Heart left ventricle (tissue), 16 donors: ENCODE data around the gene ZNF362. TPM values are rescaled to one million over a fixed set of nuclear protein-coding genes. Genes with fewer than 3 reads are reported as not detected.

Source experiments
- ATAC-seq, 4 donors: fragments of 200-7000 bp; cut with Tn5 transposase; one replicate each; pipeline ENCODE4 v1.9.1; 2020 to 2022; ENCODE audit warnings: moderate library complexity in 4 of 4, mild to moderate bottlenecking in 3 of 4, moderate number of reproducible peaks in 1 of 4
- DNase-seq, 5 donors: peaks; one replicate each; pipeline ENCODE4 v3.0.0-alpha.2; 2020
- H3K27ac ChIP-seq, 12 donors: fragments of 200-600 bp; sonication (generic) in 4 of 12; one replicate each; pipeline versions ENCODE4 v1.5.0 to v1.8.0; 2016 to 2022; ENCODE audit warnings: mild to moderate bottlenecking in 2 of 12
- H3K27me3 ChIP-seq, 9 donors: fragments of 200-600 bp; sonication (generic) in 2 of 9; one replicate each; pipeline versions ENCODE4 v1.5.1 to v1.8.0; 2016 to 2022; ENCODE audit warnings: mild to moderate bottlenecking in 3 of 9
- H3K36me3 ChIP-seq, 9 donors: fragments of 200-600 bp; sonication (generic) in 2 of 9; one replicate each; pipeline versions ENCODE4 v1.5.0 to v1.8.0; 2018 to 2022; ENCODE audit warnings: mild to moderate bottlenecking in 2 of 9
- H3K4me1 ChIP-seq, 12 donors: fragments of 200-600 bp; sonication (generic) in 4 of 12; one replicate each; pipeline versions ENCODE4 v1.5.0 to v1.8.0; 2016 to 2022; ENCODE audit warnings: mild to moderate bottlenecking in 3 of 12
- H3K4me3 ChIP-seq, 12 donors: fragments of 200-600 bp; sonication (generic) in 4 of 12; one replicate each; pipeline versions ENCODE4 v1.5.0 to v1.8.0; 2017 to 2022; ENCODE audit warnings: mild to moderate bottlenecking in 9 of 12, moderate library complexity in 4 of 12
- H3K9me3 ChIP-seq, 12 donors: fragments of 200-600 bp; sonication (generic) in 4 of 12; one replicate each; pipeline versions ENCODE4 v1.5.0 to v1.8.0; 2016 to 2022; ENCODE audit warnings: mild to moderate bottlenecking in 1 of 12
- CTCF ChIP-seq, 12 donors: fragments of 200-600 bp; sonication (generic) in 4 of 12; IDR thresholded peaks; one replicate each; pipeline versions ENCODE4 v1.5.0 to v1.8.0; 2018 to 2022; ENCODE audit warnings: antibody characterized with exemption in 12 of 12, mild to moderate bottlenecking in 5 of 12
- POLR2A ChIP-seq, 2 donors: fragments of 450-650 bp; IDR thresholded peaks; one replicate each; pipeline ENCODE4 v1.6.1; 2017; ENCODE audit warnings: antibody characterized with exemption in 2 of 2, mild to moderate bottlenecking in 2 of 2, moderate library complexity in 2 of 2
- WGBS, 4 donors: extraction: QIAGEN DNeasy Blood & Tissue Kit in 2 of 4; methylation state at CpG; one replicate each; pipeline versions ENCODE4 v1.1.5 to v1.1.7; 2013 to 2018; 5-methylcytosine and 5-hydroxymethylcytosine counted together
- intact Hi-C, 10 donors: fragments of 100-400 bp; cut with DNase I; formaldehyde crosslinking; loops; one replicate each; pipeline versions ENCODE4 v1.11.1 to v1.14.2; 2022
- polyA plus RNA-seq, 2 donors: library from polyadenylated mRNA; stranded (reverse); fragments of 200-250 nt; gene quantifications; one replicate each; pipeline ENCODE4 v1.2.3, GENCODE V29; 2013
- total RNA-seq, 9 donors: library from RNA; depleted of rRNA in 2 of 9; stranded (reverse); fragments of >200 nt in 2 of 9; fragmentation: NEBNext Ultra II Directional in 3 of 9; extraction: Animal tissue kit (Norgen Biotek cat#: 25700) in 3 of 9; gene quantifications; one replicate each; pipeline versions ENCODE4 v1.1.0 to v1.2.4, GENCODE V29; 2016 to 2023
- donor health status: ischemic (EF 13 %, LVEDD 7.1; RV severe dilation, severe dysfunction).
- donor health status: healthy with polysubstance abuse.
- donor health status: DM: no; HTN: yes; CAD: no.
- donor health status: DM: no; HTN: no; CAD: no.
- donor health status: ischemic (EF 25% LVEDD 6.9; RV normal size, moderate dysfunction).
- donor health status: ischemic (EF 25% LVEDD 5.7; RV mildly dilated, moderate dysfunction).
- donor health status: healthy.
- donor health status: DM: yes; HTN: yes; CAD: no.
- donor health status: ischemic (EF 35%, LVEDD 5.7; RV mildly dilated, moderate dysfunction).
- donor health status: nonischemic (EF 11% LVEDD 7.7; RV severe dilation, severe dysfunction).
- donor health status: DM: yes; HTN: yes; CAD: no.
- donor health status: PGD.
- donor health status: ischemic (EF 29% LVEDD 5.4; RV normal size, mild dysfunction).
- donor health status: nonischemic (EF 23%, LVEDD 6.1; RV moderate dilation, normal function).

The ZNF362 gene
- total and polyA plus RNA-seq, 11 donors = 11.1 to 39.7 (median 32.5) TPM

GRCh38 chr1:33326785-33327184, 70.5 kb downstream of the ZNF362 start:
- peaks cover 0 to 68% (median 39%) of the 10 kb centered on the region in 12 donors for H3K4me1 ChIP-seq
- intact Hi-C loops = no loop called here
- H3K4me3 ChIP-seq = no peak overlapping the region
- H3K36me3 ChIP-seq = peaks cover 0 to 100% (median 93%) of the 10 kb centered on the region in 9 donors
- H3K27me3 ChIP-seq = no peaks in the 10 kb centered on the region
- peak overlapping the region in 3 of 12 donors; percentile 15 to 73 (median 51) for H3K27ac ChIP-seq
- TF ChIP-seq POLR2A (IDR thresholded peaks at IDR 0.05) (no peak), CTCF (IDR thresholded peaks at IDR 0.05) (no peak)
- ATAC-seq = no peak
- H3K9me3 ChIP-seq = no peaks in the 10 kb centered on the region
- WGBS, 4 donors = 83 to 89% (median 84%) methylated on average over 9 of the region's 9 CpGs
- DNase-seq = no peak

GRCh38 chr1:33327587-33328325, 71.5 kb downstream of the ZNF362 start:
- Histone ChIP-seq H3K4me1 (peaks cover 6 to 78% (median 49%) of the 10 kb centered on the region in 12 donors), H3K4me3 (no peak overlapping the region), H3K9me3 (no peaks in the 10 kb centered on the region), H3K27ac (peak overlapping the region in 10 of 12 donors; percentile 1 to 73 (median 26)), H3K27me3 (no peaks in the 10 kb centered on the region), H3K36me3 (peaks cover 0 to 100% (median 100%) of the 10 kb centered on the region in 9 donors)
- ATAC-seq = peak; percentile 58 to 75 (median 68)
- intact Hi-C loops = no loop called here
- no peak for TF ChIP-seq CTCF (IDR thresholded peaks at IDR 0.05)
- 31 to 42% (median 37%) methylated on average over 9 of the region's 9 CpGs for WGBS, 4 donors
- peak in 4 of 5 donors; percentile 61 to 78 (median 68) for DNase-seq

GRCh38 chr1:33328817-33329216, 72.5 kb downstream of the ZNF362 start:
- no peaks in the 10 kb centered on the region for H3K27me3 ChIP-seq
- WGBS, 4 donors = 80 to 91% (median 90%) methylated on average over 6 to 12 of the region's 12 CpGs
- peaks cover 8 to 88% (median 59%) of the 10 kb centered on the region in 12 donors for H3K4me1 ChIP-seq
- H3K9me3 ChIP-seq = no peaks in the 10 kb centered on the region
- no peak for ATAC-seq
- peak overlapping the region in 6 of 12 donors; percentile 4 to 73 (median 38) for H3K27ac ChIP-seq
- H3K4me3 ChIP-seq = no peak overlapping the region
- no peak for DNase-seq
- intact Hi-C loops = no loop called here
- peaks cover 0 to 100% (median 97%) of the 10 kb centered on the region in 9 donors for H3K36me3 ChIP-seq
- TF ChIP-seq POLR2A (IDR thresholded peaks at IDR 0.05) = no peak
- TF ChIP-seq CTCF (IDR thresholded peaks at IDR 0.05) = no peak

GRCh38 chr1:33329600-33330305, 73.5 kb downstream of the ZNF362 start:
- Histone ChIP-seq H3K9me3 (no peaks in the 10 kb centered on the region), H3K36me3 (peaks cover 0 to 100% (median 88%) of the 10 kb centered on the region in 9 donors), H3K4me3 (no peak overlapping the region), H3K4me1 (peaks cover 16 to 92% (median 67%) of the 10 kb centered on the region in 12 donors), H3K27me3 (no peaks in the 10 kb centered on the region), H3K27ac (peak overlapping the region in 2 of 12 donors; percentile 38 to 98)
- no peak for DNase-seq
- intact Hi-C loops = loop anchor here in 2 of 10 donors (5.0 kb wide), 1 partner anchor 38 kb away; no protein-coding TSS in a partner anchor
- WGBS, 4 donors = 83 to 89% (median 84%) methylated on average over 15 to 19 of the region's 19 CpGs
- ATAC-seq = no peak
- TF ChIP-seq POLR2A (IDR thresholded peaks at IDR 0.05) = no peak
